Mononuclear cell (primary cell): ENCODE measurements around the gene ARHGAP26. TPM values are rescaled to one million over a fixed set of nuclear protein-coding genes. Genes with fewer than 3 reads are reported as not detected.

ENCODE experiments used
- H3K27me3 ChIP-seq: 2 replicates; pipeline ENCODE4 v1.6.0; 2011; ENCODE audit warnings: low read length, control low read depth; ENCODE audit not compliant: insufficient read depth
- H3K4me1 ChIP-seq: 2 replicates; pipeline ENCODE4 v1.5.1; 2011; ENCODE audit warnings: mild to moderate bottlenecking, low read length, control low read depth; ENCODE audit not compliant: insufficient read depth
- H3K4me3 ChIP-seq: 2 replicates; pipeline ENCODE4 v1.5.1; 2011; ENCODE audit warnings: mild to moderate bottlenecking, low read length, moderate library complexity
- H3K9me3 ChIP-seq: 2 replicates; pipeline ENCODE4 v1.5.1; 2011; ENCODE audit warnings: low read depth, mild to moderate bottlenecking, control low read depth, low read length
- total RNA-seq: library from RNA; depleted of rRNA; stranded (reverse); fragments of >200 nt; gene quantifications from one replicate; pipeline ENCODE4 v1.2.3, GENCODE V29; 2012

Gene ARHGAP26
- total RNA-seq, 1 donor = 53.6 TPM

GRCh38 chr5:143182106-143182505, 411.9 kb downstream of the ARHGAP26 start:
- H3K9me3 ChIP-seq = no peaks in the 10 kb centered on the region
- peaks cover 5% of the 10 kb centered on the region for H3K4me1 ChIP-seq
- no peak overlapping the region for H3K4me3 ChIP-seq
- H3K27me3 ChIP-seq = no peaks in the 10 kb centered on the region

- no peaks in the 10 kb centered on the region for H3K9me3 ChIP-seq
- no peak overlapping the region for H3K4me3 ChIP-seq
- H3K4me1 ChIP-seq = peaks cover 5% of the 10 kb centered on the region
- no peaks in the 10 kb centered on the region for H3K27me3 ChIP-seq
These were observed 413.0 kb downstream of the ARHGAP26 start for GRCh38 chr5:143182901-143183820.

GRCh38 chr5:143183989-143184388, 413.8 kb downstream of the ARHGAP26 start:
- no peaks in the 10 kb centered on the region for H3K27me3 ChIP-seq
- H3K4me3 ChIP-seq = no peak overlapping the region
- no peaks in the 10 kb centered on the region for H3K9me3 ChIP-seq
- peaks cover 5% of the 10 kb centered on the region for H3K4me1 ChIP-seq

- Histone ChIP-seq H3K4me1 (peaks cover 5% of the 10 kb centered on the region), H3K4me3 (no peak overlapping the region), H3K27me3 (no peaks in the 10 kb centered on the region), H3K9me3 (peaks cover 5% of the 10 kb centered on the region)
These were observed 416.4 kb downstream of the ARHGAP26 start for GRCh38 chr5:143186623-143187022.

DNA sequence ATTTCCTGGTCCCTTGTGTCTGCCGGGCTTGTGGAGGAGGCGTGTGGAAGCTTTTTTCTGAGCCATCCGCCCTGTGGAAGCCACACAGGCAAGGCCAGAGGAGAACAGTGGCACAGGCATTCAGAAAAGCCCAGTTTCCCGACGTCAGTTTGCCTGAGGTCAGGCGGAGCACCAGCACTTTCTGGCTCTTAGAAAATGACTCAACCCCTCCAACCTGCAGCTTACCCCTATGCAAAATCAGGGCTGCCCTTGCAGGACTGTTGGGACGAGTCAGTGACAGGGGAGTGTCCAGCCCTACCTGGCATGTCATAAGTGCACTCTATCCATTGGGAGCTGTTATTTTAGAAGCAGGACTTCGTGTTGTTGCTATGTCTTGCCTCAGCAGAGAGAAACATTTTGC, 417.3 kb downstream of the ARHGAP26 start:
- Histone ChIP-seq H3K27me3 (no peaks in the 10 kb centered on the region), H3K4me3 (no peak overlapping the region), H3K4me1 (peaks cover 5% of the 10 kb centered on the region), H3K9me3 (peaks cover 5% of the 10 kb centered on the region)

DNA sequence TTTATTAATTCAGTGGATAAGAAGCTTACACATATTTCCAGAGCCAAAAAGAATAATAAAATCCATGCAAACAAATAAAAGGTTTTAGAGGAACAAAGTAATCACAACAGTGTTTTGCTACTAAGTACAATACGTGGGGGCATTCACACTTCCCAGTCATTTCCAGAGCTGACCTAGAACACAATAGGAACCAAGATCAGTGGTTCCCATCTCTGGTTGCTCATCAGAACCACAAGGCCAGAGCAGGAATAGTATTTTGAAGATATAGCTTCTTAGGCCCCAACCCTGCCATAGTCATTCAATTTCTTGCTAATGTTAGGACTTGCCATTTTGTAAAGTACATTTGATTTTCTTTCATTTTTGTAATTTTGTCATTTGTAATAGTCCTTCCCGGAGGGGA, 417.9 kb downstream of the ARHGAP26 start:
- no peaks in the 10 kb centered on the region for H3K27me3 ChIP-seq
- no peak overlapping the region for H3K4me3 ChIP-seq
- H3K9me3 ChIP-seq = peaks cover 5% of the 10 kb centered on the region
- H3K4me1 ChIP-seq = peaks cover 5% of the 10 kb centered on the region

- no peaks in the 10 kb centered on the region for H3K27me3 ChIP-seq
- H3K9me3 ChIP-seq = peaks cover 5% of the 10 kb centered on the region
- H3K4me1 ChIP-seq = peaks cover 5% of the 10 kb centered on the region
- no peak overlapping the region for H3K4me3 ChIP-seq
These were observed 418.5 kb downstream of the ARHGAP26 start for GRCh38 chr5:143188692-143189091.

GRCh38 chr5:143190260-143190810, 420.2 kb downstream of the ARHGAP26 start:
- Histone ChIP-seq H3K4me1 (peaks cover 21% of the 10 kb centered on the region), H3K4me3 (no peak overlapping the region), H3K27me3 (no peaks in the 10 kb centered on the region), H3K9me3 (peaks cover 5% of the 10 kb centered on the region)

DNA sequence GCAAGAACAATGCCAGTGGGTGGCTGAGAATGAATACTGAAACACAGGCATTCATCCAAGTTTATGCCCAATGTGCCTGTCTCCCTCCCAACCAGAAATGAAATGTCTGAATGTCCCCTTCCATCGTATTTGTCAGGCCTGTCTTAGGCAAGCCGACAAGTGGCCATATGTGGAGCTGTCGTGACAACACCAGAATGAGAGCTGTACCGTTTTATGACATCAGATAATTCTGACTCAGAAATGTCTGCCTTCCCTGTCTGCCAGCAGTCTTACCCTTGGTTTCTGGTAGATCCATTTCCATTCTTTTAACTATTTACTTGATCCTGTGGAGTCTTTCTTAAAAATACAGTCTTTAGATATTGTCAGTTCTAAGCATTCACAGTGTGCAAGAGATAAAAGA, 421.5 kb downstream of the ARHGAP26 start:
- no peak overlapping the region for H3K4me3 ChIP-seq
- H3K9me3 ChIP-seq = peaks cover 5% of the 10 kb centered on the region
- H3K27me3 ChIP-seq = no peaks in the 10 kb centered on the region
- H3K4me1 ChIP-seq = peaks cover 17% of the 10 kb centered on the region

- H3K9me3 ChIP-seq = peaks cover 5% of the 10 kb centered on the region
- H3K27me3 ChIP-seq = no peaks in the 10 kb centered on the region
- H3K4me3 ChIP-seq = no peak overlapping the region
- H3K4me1 ChIP-seq = peaks cover 17% of the 10 kb centered on the region
These were observed 422.2 kb downstream of the ARHGAP26 start for GRCh38 chr5:143192191-143192900.

DNA sequence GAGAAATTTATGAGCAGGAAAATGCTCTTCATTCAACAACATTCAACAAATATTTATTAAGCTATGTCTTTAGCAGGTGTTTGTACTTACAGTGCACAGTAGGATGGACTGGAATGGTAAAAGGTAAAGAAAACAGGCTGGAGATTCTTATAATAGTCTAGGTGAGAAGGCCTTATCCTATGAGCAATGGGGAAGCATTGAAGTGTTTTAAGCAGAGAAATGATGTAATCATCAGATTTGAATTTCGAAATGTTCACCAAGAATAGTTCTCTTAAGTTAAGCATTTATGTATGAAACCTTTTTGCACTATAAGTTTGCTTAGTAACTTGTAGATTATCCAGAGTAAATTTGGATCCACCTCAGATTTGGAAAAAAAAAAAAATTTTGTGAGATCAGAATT, 424.0 kb downstream of the ARHGAP26 start:
- Histone ChIP-seq H3K9me3 (peaks cover 5% of the 10 kb centered on the region), H3K4me1 (peaks cover 17% of the 10 kb centered on the region), H3K4me3 (no peak overlapping the region), H3K27me3 (no peaks in the 10 kb centered on the region)

DNA sequence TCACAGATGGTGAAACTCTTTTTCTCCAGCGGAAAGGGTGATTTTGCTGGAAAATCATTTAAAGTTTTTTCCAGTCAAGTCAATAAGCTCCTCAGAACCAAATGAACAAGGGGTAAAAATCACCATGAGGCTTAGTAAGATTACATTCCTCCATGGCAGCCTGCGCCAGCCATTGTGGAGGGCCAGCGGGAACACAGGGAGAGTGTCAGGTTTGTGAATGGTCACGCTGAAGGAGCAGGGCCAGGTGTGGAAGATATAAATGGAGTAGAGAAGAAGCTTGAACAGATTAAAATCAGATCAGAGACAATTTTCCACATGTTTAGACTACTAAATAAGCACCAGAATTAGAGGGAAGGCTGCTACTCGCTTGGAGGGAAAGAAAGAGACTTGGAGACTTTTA, 424.5 kb downstream of the ARHGAP26 start:
- Histone ChIP-seq H3K9me3 (peaks cover 5% of the 10 kb centered on the region), H3K27me3 (no peaks in the 10 kb centered on the region), H3K4me1 (peaks cover 17% of the 10 kb centered on the region), H3K4me3 (no peak overlapping the region)

GRCh38 chr5:143195491-143195890, 425.3 kb downstream of the ARHGAP26 start:
- peaks cover 17% of the 10 kb centered on the region for H3K4me1 ChIP-seq
- no peaks in the 10 kb centered on the region for H3K27me3 ChIP-seq
- H3K4me3 ChIP-seq = no peak overlapping the region
- peaks cover 5% of the 10 kb centered on the region for H3K9me3 ChIP-seq

- Histone ChIP-seq H3K9me3 (no peaks in the 10 kb centered on the region), H3K4me1 (peaks cover 17% of the 10 kb centered on the region), H3K4me3 (no peak overlapping the region), H3K27me3 (no peaks in the 10 kb centered on the region)
These were observed 426.6 kb downstream of the ARHGAP26 start for GRCh38 chr5:143196601-143197259.

- Histone ChIP-seq H3K4me1 (peaks cover 17% of the 10 kb centered on the region), H3K27me3 (no peaks in the 10 kb centered on the region), H3K4me3 (no peak overlapping the region), H3K9me3 (no peaks in the 10 kb centered on the region)
These were observed 427.1 kb downstream of the ARHGAP26 start for GRCh38 chr5:143197260-143197656.
